Neural cell (in vitro differentiated cells): ENCODE measurements around the gene SLC6A19.

Experiments used
- CTCF ChIP-seq: fragments of 450-650 bp; IDR thresholded peaks from 2 replicates; pipeline ENCODE4 v1.5.1; 2014; ENCODE audit warnings: antibody characterized with exemption, mild to moderate bottlenecking, moderate library complexity; ENCODE audit not compliant: poor library complexity, severe bottlenecking
- EP300 ChIP-seq: fragments of 450-650 bp; conservative IDR thresholded peaks from 2 replicates; pipeline ENCODE4 v1.6.1; 2014; ENCODE audit warnings: antibody characterized with exemption, mild to moderate bottlenecking, moderate library complexity; ENCODE audit not compliant: poor library complexity, severe bottlenecking
- EZH2 ChIP-seq: fragments of 200-600, 300-800 bp; shearing (Covaris generic), sonication (generic); IDR thresholded peaks from 2 replicates; pipeline ENCODE4 v1.6.1; 2014; ENCODE audit warnings: antibody characterized with exemption, low read length, borderline replicate concordance, mild to moderate bottlenecking; ENCODE audit not compliant: insufficient read depth, poor library complexity, severe bottlenecking
- MXI1 ChIP-seq: fragments of 450-650 bp; conservative IDR thresholded peaks from 2 replicates; pipeline ENCODE4 v1.6.1; 2014; ENCODE audit warnings: antibody characterized with exemption, mild to moderate bottlenecking; ENCODE audit not compliant: poor library complexity, severe bottlenecking
- POLR2AphosphoS5 ChIP-seq: IDR thresholded peaks from 2 replicates; pipeline ENCODE4 v1.6.1; 2012
- RAD21 ChIP-seq: fragments of 450-650 bp; conservative IDR thresholded peaks from 2 replicates; pipeline ENCODE4 v1.6.1; 2014; ENCODE audit warnings: antibody characterized with exemption, mild to moderate bottlenecking, moderate library complexity
- SMC3 ChIP-seq: fragments of 450-650 bp; conservative IDR thresholded peaks from 2 replicates; pipeline ENCODE4 v1.6.1; 2014; ENCODE audit warnings: antibody characterized with exemption, mild to moderate bottlenecking, moderate library complexity; ENCODE audit not compliant: poor library complexity
- TAF1 ChIP-seq: IDR thresholded peaks from 2 replicates; pipeline ENCODE4 v1.6.1; 2012; ENCODE audit warnings: low read depth
- TF ChIP-seq, protein P1 (sequence below): IDR thresholded peaks from 2 replicates; pipeline ENCODE4 v1.6.1; 2012; ENCODE audit warnings: borderline replicate concordance

DNA sequence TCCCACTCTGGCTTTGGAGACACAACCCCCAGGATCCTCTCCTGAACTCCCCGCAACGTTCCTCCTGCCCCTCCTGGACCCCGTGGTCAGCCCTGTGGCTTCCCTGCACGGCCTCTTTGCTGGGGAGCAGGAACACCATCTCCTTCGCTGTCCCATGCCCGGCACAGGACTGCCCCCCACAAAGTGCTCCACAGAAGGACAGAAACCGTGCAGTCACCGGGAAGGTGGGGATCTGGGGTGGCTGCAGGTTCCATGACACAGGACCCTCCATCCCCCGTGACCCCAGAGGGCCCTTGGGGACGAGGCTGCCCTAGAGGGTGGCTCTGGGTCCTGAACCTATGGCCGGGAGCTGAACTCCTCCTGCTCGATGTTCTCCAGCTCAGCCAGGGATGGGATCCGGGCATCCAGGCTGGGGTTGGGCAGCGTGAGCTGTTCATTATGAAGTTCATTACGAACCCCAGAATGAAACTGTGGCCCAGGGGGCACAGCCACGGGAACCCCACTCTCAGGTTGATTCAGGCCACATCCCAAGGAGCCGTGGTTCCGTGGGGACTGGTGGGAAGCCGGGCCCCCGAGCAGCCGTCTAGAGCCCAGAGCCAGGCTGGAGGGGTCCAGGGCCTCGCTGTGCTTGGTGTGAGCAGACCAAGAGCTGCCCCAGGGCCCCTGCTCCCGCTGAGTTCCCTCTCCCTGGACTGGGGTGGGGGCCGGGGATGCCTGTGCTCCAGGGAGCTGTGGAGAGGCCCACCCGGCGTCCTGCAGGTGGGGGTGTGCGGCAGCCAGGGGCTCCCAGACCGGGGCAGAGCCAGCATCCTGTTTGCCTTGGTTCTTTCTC, 684 bp upstream of the SLC6A19 start:
- TF ChIP-seq MXI1, result no peak
- TF ChIP-seq CTCF, result no peak
- TF ChIP-seq EZH2, result no peak
- no peak for TF ChIP-seq TAF1
- TF ChIP-seq POLR2AphosphoS5, result no peak
- TF ChIP-seq EP300, result no peak
- TF ChIP-seq RAD21, result no peak
- no peak for TF ChIP-seq SMC3
- TF ChIP-seq, protein P1, sequence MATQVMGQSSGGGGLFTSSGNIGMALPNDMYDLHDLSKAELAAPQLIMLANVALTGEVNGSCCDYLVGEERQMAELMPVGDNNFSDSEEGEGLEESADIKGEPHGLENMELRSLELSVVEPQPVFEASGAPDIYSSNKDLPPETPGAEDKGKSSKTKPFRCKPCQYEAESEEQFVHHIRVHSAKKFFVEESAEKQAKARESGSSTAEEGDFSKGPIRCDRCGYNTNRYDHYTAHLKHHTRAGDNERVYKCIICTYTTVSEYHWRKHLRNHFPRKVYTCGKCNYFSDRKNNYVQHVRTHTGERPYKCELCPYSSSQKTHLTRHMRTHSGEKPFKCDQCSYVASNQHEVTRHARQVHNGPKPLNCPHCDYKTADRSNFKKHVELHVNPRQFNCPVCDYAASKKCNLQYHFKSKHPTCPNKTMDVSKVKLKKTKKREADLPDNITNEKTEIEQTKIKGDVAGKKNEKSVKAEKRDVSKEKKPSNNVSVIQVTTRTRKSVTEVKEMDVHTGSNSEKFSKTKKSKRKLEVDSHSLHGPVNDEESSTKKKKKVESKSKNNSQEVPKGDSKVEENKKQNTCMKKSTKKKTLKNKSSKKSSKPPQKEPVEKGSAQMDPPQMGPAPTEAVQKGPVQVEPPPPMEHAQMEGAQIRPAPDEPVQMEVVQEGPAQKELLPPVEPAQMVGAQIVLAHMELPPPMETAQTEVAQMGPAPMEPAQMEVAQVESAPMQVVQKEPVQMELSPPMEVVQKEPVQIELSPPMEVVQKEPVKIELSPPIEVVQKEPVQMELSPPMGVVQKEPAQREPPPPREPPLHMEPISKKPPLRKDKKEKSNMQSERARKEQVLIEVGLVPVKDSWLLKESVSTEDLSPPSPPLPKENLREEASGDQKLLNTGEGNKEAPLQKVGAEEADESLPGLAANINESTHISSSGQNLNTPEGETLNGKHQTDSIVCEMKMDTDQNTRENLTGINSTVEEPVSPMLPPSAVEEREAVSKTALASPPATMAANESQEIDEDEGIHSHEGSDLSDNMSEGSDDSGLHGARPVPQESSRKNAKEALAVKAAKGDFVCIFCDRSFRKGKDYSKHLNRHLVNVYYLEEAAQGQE, result no peak
